HG03378 (cell line): ENCODE results near the gene TMEM129.

Experiments used
- ATAC-seq: cut with Tn5 transposase; IDR thresholded peaks from one replicate; pipeline ENCODE4 v1.9.1; 2021; ENCODE audit warnings: mild to moderate bottlenecking, moderate library complexity; ENCODE audit not compliant: unreplicated experiment

Gene TMEM129

GRCh38 chr4:1758306-1759121, 37.4 kb upstream of the TMEM129 start:
- no peak for ATAC-seq

DNA sequence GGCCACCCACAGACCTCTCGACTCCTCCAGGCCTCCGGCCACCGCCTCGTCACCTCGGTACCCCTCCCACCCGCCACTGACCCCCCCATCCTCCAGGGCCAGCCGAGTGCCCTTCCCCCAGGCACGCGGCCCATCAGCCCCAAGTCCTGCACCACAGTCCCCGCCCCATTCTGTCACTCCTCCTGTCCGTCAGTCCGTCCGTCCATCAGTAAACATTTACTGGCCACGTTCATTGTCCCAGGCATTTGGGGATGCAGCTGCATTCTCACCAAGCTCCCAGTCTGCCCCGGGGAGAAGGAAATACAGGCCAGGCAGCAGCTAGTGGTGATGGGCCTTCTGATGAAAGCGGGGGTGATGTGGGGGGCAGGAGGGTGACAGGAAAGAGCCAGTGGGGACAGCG, 36.7 kb upstream of the TMEM129 start:
- ATAC-seq = no peak

- ATAC-seq = no peak
Measured at GRCh38 chr4:1756893-1757779, 36.0 kb upstream of the TMEM129 start.

- no peak for ATAC-seq
Measured at GRCh38 chr4:1756079-1756478, 35.0 kb upstream of the TMEM129 start.

- no peak for ATAC-seq
Measured at GRCh38 chr4:1755297-1755696, 34.2 kb upstream of the TMEM129 start.

GRCh38 chr4:1754336-1754735, 33.2 kb upstream of the TMEM129 start:
- no peak for ATAC-seq

GRCh38 chr4:1753697-1754311, 32.7 kb upstream of the TMEM129 start:
- no peak for ATAC-seq

DNA sequence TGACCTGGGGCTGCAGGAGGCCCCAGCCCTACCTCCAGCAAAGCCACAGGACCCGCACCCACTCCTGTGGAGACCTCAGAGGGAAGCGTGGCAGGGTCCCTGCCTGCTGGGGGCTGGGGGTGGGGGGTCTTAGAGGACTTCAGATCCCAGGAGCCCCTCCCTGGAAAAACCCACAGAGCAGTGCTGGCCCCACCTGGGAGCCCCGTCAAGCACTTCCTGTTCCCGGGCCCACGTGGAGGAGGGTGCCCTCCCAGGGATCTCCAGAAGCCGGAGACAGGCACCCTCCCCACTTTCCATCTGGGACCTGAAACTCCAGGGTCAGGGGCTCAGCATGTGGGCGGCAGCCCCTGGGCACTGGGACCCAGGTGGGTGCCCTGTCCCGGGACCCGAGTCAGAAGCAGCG, 32.2 kb upstream of the TMEM129 start:
- ATAC-seq = no peak

DNA sequence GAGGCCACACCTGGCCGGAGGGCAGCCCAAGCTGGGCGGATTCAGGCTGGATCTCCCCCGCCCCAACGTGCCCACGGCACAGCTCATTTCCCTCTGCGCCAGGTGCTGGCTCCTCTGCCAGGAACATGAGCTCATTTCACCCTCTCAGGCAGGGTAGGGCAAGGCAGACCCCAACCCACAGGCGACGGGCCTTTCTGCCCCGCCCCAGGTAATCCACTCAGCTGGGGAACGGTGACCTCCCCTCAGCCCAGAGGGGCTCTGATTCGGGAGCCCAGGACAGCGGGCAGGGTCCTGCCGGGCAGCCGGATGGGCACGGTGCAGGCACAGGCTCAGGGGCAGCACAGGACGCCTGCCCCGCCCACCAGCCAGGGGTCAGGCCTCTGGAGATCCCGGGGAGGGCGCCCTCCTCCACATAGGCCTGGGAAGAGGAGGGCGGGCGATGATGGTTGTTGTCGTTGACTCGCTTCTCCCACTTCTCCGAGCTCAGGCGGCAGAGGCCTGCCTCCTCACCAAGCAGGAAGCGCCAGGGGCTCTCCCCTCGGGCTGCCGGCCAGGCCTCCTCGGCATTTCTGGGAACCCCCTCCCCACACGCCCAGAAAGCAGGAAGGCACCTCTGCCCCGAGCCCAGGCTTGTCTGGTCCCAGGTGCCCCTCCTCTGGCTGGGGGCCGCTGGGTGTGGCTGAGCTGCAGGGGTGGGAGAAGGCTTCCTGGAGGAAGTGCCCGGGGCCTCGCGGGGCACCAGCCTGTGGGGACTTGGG, 31.3 kb upstream of the TMEM129 start:
- no peak for ATAC-seq

- no peak for ATAC-seq
Measured at GRCh38 chr4:1751919-1752283, 30.8 kb upstream of the TMEM129 start.

DNA sequence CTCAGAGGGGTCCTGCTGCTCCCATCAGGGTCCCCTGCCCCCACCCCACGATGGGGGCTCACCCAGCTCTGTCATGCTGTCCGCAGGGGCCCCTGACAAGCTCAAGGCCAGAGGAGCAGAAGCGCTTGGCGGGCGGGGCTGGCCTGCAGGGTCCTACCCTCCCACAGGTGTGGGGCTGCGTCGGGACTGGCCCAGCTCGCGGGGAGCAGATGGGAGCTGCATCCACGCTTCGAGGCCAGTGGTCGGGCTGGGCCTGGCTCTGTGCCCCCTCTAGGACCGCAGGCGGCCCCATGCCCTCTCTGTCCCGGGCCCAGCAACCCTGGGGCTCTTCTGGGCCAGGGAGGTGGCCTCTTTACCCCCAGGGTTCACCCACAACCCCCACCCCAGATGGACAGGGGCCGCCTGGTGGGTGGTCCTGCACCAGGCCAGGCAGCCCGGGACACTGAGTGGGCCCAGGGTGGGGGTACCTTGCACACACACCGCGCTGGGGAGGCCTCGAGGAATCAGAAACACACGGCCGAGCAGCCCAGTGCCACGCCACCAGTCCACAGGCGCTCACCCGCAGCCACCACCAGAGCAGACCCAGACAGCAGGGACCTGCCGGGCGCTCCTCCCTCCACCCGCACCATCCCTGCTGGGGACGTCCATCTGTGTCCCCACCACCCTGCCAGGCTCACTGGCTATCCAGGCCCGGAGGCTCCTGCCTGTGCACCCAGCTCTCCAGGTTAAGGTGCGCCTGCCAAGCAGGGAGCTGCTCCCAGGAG, 30.2 kb upstream of the TMEM129 start:
- ATAC-seq = no peak

DNA sequence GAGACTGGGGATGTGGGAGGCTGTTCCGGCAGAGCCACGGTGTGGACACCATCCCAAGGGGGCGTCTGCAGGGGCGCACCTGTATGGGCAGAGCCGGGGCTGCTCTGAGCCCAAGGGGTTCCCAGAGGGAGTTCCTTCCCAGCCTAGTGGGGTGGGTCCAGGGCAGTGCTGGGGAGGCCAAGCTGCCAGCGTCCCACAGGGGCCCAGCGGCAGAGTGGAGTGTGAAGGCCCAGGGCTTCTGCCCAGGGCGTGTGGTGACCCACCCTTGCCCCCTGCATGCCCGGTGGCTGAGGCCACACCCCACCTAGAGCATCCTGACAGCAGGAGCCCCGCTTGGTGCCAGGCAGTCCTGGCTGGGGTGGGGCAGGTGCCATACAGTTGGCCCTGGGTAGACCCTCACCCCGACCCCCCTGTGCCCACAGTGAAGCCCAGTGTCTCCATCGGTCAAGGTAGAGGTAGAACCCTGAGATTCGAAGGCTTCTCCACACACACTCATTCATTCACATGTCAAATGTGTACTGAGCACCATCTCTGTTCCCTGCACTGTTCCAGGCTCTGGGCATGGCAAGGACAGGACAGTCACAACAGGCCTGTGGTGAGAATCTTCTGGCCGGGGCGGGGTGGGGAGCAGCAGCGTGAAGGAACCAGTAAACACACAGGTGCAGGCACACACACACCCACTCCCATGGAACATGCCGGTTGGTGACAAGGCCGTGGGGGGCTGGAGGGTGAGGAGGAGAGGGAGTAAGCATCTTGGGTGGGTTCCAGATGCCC, 29.4 kb upstream of the TMEM129 start:
- ATAC-seq = no peak

- no peak for ATAC-seq
Measured at GRCh38 chr4:1749826-1750225, 28.7 kb upstream of the TMEM129 start.

- no peak for ATAC-seq
Measured at GRCh38 chr4:1749370-1749769, 28.2 kb upstream of the TMEM129 start.

GRCh38 chr4:1748465-1748995, 27.4 kb upstream of the TMEM129 start:
- ATAC-seq = no peak

DNA sequence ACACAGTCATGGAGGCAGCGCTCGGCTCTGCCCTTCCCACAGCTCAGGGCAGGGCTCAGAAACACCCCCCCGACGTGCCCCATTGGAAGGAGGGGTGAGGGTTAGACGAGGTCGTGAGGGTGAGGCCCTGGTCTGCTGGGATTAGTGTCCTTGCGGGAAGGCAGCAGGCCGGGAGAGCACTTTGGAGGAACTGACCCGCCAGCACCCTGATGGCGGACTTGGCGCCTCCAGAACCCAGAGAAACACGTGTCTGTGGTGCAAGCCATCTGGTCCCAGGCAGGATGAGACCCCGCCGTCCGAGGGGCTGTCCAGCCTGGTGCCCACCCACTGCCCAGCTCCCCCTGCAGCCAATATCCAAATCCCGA, 26.5 kb upstream of the TMEM129 start:
- ATAC-seq = no peak

DNA sequence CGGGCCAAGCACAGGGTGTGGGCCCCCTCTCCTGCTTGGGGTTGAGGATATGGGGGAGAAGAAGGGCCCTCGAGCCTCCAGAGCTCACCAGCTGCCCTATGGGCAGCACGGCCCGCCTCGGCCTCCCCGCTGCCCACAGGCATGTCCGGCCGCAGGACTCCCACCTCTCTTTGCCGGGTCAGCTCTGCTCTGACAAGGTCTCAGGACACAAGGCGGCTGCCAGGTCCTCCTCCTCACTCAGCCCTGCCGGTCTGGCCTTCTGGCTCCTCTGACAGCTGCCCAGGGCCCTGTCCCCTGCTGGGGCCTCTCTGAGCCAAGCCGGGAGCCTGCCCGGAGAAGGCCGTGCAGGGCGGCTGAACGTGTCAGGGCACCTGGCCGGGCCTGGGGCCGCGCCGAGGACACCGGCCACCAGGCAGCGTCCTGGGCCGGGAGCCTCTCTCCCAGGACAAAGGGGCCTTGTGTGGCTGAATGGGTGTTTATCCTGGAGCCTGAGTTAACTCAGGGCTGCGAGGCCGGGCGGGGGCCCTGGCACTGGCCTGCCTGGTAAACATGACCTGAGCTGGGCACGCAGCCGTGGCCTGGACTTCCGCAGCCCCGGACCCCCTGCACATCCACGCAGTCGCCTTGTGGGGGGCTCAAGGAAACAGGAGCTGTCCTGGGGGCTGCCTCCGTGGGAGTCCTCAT, 25.9 kb upstream of the TMEM129 start:
- no peak for ATAC-seq

DNA sequence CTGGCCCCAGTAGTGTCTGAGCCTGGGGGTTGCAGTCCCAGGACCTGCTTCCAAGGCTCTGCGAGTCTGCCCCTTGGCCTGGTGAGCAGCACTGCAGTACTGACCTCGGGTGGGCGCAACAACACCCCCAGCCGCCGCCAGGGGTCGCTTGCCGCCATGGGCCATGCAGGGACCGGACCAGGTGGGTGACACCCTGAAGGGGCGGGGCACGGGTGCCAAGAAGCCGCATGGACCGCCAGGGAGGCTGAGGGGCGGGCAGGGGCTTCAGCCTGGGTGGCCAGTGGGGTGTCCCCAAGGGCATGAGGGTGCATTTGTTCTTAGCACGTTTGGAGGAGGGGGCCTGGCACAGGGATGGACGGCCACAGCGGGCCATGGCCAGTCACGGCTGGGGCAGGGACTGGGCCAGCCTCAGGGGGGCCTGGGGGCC, 25.2 kb upstream of the TMEM129 start:
- no peak for ATAC-seq

- ATAC-seq = no peak
Measured at GRCh38 chr4:1745697-1746096, 24.6 kb upstream of the TMEM129 start.
